GM12872 (cell line): Measurements from ENCODE around the gene HAPLN2.

ENCODE experiments used
- CTCF ChIP-seq: IDR thresholded peaks from 3 replicates; pipeline ENCODE4 v1.5.1; 2011; ENCODE audit warnings: low read depth, mild to moderate bottlenecking, low read length, moderate library complexity; ENCODE audit not compliant: insufficient read depth

HAPLN2 gene

DNA sequence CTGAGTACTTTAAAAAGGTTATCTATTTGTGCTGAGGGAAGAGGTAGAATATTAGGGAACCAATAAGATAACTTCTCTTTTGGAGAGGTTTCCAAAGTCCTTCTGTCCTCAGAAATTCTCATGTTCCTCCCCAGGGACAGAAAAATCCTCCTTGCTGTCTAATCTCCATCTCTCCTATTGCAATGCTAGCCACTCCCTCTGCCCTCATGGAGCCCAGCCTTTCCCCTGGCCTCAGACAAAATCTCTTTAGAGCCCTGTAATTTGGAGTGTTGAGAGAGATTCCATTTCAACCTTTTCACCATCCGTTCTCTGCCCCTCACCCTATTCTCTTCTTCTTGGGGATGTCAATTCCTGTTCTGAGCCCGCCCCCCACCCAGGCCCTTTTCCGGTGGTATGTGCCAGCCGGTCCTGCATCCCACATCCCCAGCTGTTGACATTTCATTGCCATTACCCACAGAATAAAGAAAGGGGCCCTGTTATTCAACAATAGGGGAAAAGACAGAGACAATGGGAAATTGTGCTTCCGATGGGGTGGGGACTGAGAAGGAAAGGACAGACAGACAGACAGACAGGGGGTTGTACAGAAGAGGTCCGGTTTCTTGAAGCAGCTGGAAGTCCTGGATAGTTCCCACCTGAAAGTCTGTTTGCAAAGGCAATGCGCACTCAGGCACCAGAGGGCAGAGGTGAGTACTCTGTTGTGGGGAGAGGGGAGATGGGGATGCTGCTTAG lies at the start of gene HAPLN2:
Gene HAPLN2 (plus strand): TSS at position 563 of the 729 bp plus-strand sequence. CDS start 4,076 bp downstream, outside the sequence.
- peak; percentile 70 for TF ChIP-seq CTCF

DNA sequence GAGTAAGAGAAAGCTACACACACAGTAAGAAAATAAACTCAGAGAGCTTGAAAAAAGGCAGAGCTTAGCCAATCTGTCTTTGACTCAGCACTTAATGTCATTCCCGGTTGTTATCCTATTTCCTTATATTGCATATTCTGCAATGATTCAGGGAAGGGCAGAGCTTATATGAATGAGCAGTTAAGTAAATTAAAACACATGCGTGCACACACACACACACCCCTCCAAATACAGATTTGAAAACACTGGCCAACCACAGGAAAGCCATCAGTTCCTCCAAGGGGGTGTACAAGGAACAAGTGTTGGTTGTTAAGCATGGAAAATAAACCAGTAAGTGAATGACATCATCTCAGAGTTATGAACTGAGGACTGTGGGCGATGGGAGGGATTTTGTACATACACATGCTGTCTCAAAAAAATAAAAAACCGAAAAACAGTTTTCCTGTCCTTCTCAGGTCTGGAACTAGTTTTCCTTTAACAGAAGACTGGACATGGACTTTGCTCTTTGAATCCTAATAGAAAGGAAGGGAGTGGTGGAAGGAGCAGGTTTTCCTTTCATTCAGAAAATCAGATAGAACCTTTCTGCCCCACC lies 47.9 kb upstream of the HAPLN2 start:
- TF ChIP-seq CTCF, result no peak

DNA sequence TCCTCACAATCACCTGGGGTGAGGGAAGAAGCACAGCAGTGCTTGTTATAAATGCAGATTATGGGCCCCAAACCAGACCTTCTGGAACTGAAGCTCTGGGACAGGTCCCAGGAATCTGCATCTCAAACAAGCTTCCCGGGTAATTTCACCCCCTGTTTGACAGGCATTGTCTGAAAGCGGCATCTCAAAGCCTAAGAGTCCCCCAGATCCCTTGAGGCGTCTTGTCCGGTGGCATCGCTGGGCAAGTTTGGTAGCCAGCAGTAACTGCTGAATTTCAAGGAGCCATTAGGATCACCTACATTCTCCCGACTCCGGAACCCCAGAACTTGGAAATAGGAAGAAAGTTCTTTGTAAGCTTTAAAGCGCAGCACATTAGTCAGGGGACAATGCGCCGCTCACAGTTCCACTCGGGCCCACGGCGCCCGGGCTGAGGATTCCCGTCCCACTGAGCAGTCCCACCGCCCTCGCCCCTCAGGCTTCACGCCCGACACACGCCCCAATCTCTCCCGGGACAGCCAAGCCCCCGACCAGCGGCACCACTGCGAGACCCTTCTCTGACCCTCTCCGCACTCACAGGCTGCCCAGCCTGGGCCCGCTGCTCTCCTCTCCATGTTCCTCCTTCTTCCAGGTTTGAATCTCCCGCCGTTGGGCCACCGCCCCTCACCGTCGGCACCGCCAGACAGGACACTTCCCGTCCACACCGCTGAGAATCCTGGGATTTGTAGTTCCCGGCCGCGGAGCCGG lies 47.1 kb upstream of the HAPLN2 start, which contains the start of gene IQGAP3:
Gene IQGAP3 (minus strand): TSS at position 647 of the 744 bp plus-strand sequence. CDS start 36 bp downstream, at position 611.
- TF ChIP-seq CTCF, result no peak

GRCh38 chr1:156572663-156573018 lies 46.6 kb upstream of the HAPLN2 start:
- TF ChIP-seq CTCF, result no peak

GRCh38 chr1:156574039-156574633 lies 45.1 kb upstream of the HAPLN2 start:
- TF ChIP-seq CTCF, result no peak

DNA sequence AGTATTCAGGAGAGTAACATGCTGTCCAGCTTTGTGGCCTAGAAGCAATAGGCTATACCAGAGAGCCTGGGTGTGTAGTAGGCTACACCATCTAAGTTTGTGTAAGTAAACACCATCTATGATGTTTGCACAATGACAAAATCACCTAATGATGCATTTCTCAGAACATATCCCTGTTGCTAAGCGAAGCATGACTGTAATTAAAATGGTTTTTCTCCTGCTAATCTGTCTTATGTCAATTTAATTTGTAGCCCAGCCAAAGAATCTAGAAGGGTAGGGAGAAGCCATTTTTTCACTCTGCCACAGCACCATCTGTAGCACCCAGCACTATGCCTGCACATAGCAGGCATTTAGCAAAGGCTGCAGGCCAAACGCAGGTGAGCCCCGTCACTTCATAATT lies 41.7 kb upstream of the HAPLN2 start:
- TF ChIP-seq CTCF, result no peak

GRCh38 chr1:156578055-156578454 lies 41.2 kb upstream of the HAPLN2 start:
- no peak for TF ChIP-seq CTCF
